Tibial nerve (tissue), 4 donors: ENCODE data around the gene TMIGD1. TPM values are rescaled to one million over a fixed set of nuclear protein-coding genes. Genes with fewer than 3 reads are reported as not detected.
"Not testable (repeated sequence)": the region's sequence is repeated elsewhere in the genome, so short reads cannot be mapped to it uniquely, and the experiment has no call there.

Experiments
- DNase-seq, 2 donors: peaks; one replicate each; pipeline ENCODE4 v3.0.0-alpha.2; 2019; ENCODE audit warnings: low spot score in 2 of 2
- H3K27ac ChIP-seq, 4 donors: fragments of 200-600 bp; sonication (generic) in 3 of 4; one replicate each; pipeline ENCODE4 v1.5.1; 2017 to 2019; ENCODE audit warnings: mild to moderate bottlenecking in 1 of 4
- H3K27me3 ChIP-seq, 2 donors: fragments of 200-600 bp; sonication (generic) in 1 of 2; one replicate each; pipeline versions ENCODE4 v1.5.1 to v1.6.0; 2017 to 2019
- H3K36me3 ChIP-seq, 3 donors: fragments of 200-600 bp; sonication (generic); one replicate each; pipeline ENCODE4 v1.5.1; 2018 to 2019
- H3K4me1 ChIP-seq, 4 donors: fragments of 200-600 bp; sonication (generic) in 3 of 4; one replicate each; pipeline ENCODE4 v1.5.1; 2017 to 2019
- H3K4me3 ChIP-seq, 4 donors: fragments of 200-600 bp; sonication (generic) in 3 of 4; one replicate each; pipeline ENCODE4 v1.5.1; 2017 to 2019; ENCODE audit warnings: mild to moderate bottlenecking in 1 of 4, moderate library complexity in 1 of 4
- H3K9me3 ChIP-seq, 4 donors: fragments of 200-600 bp; sonication (generic) in 3 of 4; one replicate each; pipeline ENCODE4 v1.5.1; 2017 to 2019
- EP300 ChIP-seq, 2 donors: sonication (generic); formaldehyde crosslinking; IDR thresholded peaks; one replicate each; pipeline ENCODE4 v1.6.1; 2017; ENCODE audit warnings: antibody characterized with exemption in 2 of 2, mild to moderate bottlenecking in 1 of 2
- POLR2A ChIP-seq, 2 donors: fragments of 450-650 bp; IDR thresholded peaks; one replicate each; pipeline ENCODE4 v1.6.1; 2017; ENCODE audit warnings: antibody characterized with exemption in 2 of 2, mild to moderate bottlenecking in 2 of 2, moderate library complexity in 2 of 2
- WGBS, 2 donors: methylation state at CpG; one replicate each; pipeline ENCODE4 v1.1.5; 2018; 5-methylcytosine and 5-hydroxymethylcytosine counted together
- total RNA-seq, 4 donors: library from RNA; depleted of rRNA; stranded (reverse); fragments of >200 nt; gene quantifications; one replicate each; pipeline ENCODE4 v1.1.0, GENCODE V29; 2016
- TF ChIP-seq, protein P1 (sequence below), 5 experiments: fragments of 200-600 bp in 3 of 5; fragments of 450-650 bp in 2 of 5; sonication (generic) in 3 of 5; IDR thresholded peaks; one replicate each; pipeline ENCODE4 v1.5.1; 2016 to 2019; ENCODE audit warnings: antibody characterized with exemption in 5 of 5, mild to moderate bottlenecking in 3 of 5, moderate library complexity in 2 of 5

TMIGD1 gene
- total RNA-seq, 4 donors from 2014 or later, result not detected

DNA sequence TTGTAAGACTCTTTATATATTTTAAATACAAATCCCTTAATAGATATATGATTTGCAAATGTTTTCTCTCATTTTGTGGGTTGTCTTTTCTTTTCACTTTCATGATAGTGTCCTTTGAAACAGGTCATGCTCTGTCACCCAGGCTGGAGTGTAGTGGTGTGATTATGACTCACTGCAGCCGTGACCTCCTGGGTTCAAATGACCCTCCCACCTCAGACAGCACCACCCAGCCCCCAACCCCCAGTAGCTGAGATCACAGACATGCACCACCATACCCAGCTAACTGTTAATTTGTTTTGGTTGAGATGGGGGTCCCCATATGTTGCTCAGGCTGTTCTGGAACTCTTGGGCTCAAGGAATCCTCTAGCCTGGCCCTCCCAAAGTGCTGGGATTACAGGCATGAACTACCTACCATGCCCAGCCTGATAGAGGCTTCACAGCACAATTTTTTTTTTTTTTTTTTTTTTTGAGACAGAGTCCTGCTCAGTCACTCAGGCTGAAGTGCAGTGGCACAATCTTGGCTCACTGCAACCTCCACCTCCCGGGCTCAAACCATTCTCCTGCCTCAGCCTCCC is 18.5 kb upstream of the TMIGD1 start:
- no peaks in the 10 kb centered on the region for H3K36me3 ChIP-seq
- no peaks in the 10 kb centered on the region for H3K9me3 ChIP-seq
- TF ChIP-seq EP300 (IDR thresholded peaks at IDR 0.05) (no peak), POLR2A (IDR thresholded peaks at IDR 0.05) (no peak)
- TF ChIP-seq, protein P1, sequence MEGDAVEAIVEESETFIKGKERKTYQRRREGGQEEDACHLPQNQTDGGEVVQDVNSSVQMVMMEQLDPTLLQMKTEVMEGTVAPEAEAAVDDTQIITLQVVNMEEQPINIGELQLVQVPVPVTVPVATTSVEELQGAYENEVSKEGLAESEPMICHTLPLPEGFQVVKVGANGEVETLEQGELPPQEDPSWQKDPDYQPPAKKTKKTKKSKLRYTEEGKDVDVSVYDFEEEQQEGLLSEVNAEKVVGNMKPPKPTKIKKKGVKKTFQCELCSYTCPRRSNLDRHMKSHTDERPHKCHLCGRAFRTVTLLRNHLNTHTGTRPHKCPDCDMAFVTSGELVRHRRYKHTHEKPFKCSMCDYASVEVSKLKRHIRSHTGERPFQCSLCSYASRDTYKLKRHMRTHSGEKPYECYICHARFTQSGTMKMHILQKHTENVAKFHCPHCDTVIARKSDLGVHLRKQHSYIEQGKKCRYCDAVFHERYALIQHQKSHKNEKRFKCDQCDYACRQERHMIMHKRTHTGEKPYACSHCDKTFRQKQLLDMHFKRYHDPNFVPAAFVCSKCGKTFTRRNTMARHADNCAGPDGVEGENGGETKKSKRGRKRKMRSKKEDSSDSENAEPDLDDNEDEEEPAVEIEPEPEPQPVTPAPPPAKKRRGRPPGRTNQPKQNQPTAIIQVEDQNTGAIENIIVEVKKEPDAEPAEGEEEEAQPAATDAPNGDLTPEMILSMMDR (IDR thresholded peaks at IDR 0.05), result no peak
- no peaks in the 10 kb centered on the region for H3K27me3 ChIP-seq
- no peak overlapping the region for H3K4me3 ChIP-seq
- H3K27ac ChIP-seq, result no peak overlapping the region
- DNase-seq, result no peak
- H3K4me1 ChIP-seq, result no peaks in the 10 kb centered on the region
- whole genome bisulfite sequencing, 2 donors, result 74 to 75% methylated on average over 2 of the region's 2 CpGs

DNA sequence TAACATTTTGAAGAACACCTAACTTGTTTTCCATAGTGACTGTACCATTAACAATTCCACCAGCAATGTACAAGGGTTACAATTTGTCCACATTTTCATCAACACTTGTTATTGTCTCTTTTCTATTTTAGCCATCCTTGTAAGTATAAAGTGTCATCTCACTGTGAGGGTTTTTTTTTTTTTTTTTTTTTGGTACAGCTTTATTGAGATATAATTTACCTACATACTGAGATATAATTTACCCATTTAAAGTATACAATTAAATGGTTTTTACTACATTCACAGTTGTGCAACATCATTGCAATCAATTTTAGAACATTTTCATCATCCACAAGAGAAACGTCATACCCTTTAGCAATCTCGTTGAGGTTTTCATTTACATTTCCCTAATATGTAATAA is 17.9 kb upstream of the TMIGD1 start:
- no peaks in the 10 kb centered on the region for H3K9me3 ChIP-seq
- no peak overlapping the region for H3K4me3 ChIP-seq
- TF ChIP-seq, protein P1 (IDR thresholded peaks at IDR 0.05), result no peak
- TF ChIP-seq POLR2A (IDR thresholded peaks at IDR 0.05), result no peak
- TF ChIP-seq EP300 (IDR thresholded peaks at IDR 0.05), result no peak
- no peaks in the 10 kb centered on the region for H3K36me3 ChIP-seq
- no peak overlapping the region for H3K27ac ChIP-seq
- no peak for DNase-seq
- 85 to 88% methylated on average over 2 of the region's 2 CpGs for WGBS, 2 donors
- no peaks in the 10 kb centered on the region for H3K27me3 ChIP-seq
- H3K4me1 ChIP-seq, result no peaks in the 10 kb centered on the region

DNA sequence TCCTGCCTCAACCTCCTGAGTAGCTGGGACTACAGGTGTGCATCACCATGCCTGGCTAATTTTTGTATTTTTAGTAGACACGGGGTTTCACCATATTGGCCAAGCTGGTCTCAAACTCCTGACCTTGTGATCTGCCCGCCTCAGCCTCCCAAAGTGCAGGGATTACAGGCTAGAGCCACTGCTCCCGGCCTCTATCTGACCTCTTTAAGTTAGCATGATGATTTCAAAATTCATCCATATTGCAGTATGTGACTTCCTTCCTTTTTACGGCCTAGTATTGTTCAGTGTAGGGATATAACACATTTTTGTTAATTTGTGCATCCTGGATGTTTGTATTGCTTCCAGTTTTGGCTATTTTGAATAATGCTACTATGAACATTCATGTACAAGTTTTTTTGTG is 17.4 kb upstream of the TMIGD1 start:
- H3K4me3 ChIP-seq, H3K4me1 ChIP-seq, DNase-seq, H3K27ac ChIP-seq, H3K27me3 ChIP-seq, H3K36me3 ChIP-seq, H3K9me3 ChIP-seq: not testable (repeated sequence)
- WGBS, 2 donors, result 82 to 87% methylated on average over 4 of the region's 4 CpGs

DNA sequence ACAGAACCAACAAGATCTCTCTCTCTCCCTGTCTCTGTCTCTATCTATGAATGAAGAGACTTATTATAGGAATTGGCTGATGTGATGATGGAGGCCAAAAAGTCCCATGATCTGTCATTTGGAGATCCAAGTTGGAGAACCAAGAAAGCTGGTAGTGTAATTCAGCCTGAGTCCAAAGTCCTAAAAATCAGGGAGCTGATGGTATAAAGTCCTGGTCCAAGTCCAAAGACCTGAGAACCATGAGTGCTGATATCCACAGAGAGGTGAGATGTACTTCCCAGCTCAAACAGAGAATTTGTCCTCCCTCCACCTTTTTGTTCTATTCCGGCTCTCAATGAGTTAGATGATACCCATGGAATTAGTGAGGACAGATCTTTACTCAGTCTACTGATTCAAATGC is 15.4 kb upstream of the TMIGD1 start:
- Histone ChIP-seq H3K27ac (no peak overlapping the region), H3K9me3 (no peaks in the 10 kb centered on the region), H3K36me3 (no peaks in the 10 kb centered on the region), H3K4me1 (peaks cover 0 to 8% (median 0%) of the 10 kb centered on the region in 4 donors), H3K4me3 (no peak overlapping the region), H3K27me3 (no peaks in the 10 kb centered on the region)
- 89 to 97% methylated on average over 1 of the region's 1 CpG for WGBS, 2 donors
- no peak for DNase-seq
- TF ChIP-seq POLR2A (IDR thresholded peaks at IDR 0.05) (no peak), EP300 (IDR thresholded peaks at IDR 0.05) (no peak)
- TF ChIP-seq, protein P1 (IDR thresholded peaks at IDR 0.05), result no peak

DNA sequence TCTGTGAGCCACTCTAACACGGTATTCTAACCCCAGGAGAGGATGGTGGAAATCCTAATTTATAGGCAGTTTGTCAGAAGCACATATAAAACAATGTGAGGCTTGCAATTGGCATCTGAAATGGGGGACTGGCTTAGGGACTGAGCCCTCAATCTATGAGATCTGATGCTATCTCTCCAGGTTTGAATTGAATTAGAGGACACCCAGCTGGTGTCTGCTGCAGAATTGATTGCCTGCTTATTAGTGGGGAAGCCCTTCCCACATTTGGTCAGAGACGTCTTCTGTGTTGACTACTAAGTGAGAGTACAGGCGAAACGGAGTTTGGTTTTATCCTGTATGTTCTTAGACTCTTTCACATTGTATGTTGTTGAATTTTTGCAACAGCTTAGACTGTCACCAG is 13.6 kb upstream of the TMIGD1 start:
- Histone ChIP-seq H3K4me1 (peaks cover 0 to 12% (median 0%) of the 10 kb centered on the region in 4 donors), H3K9me3 (no peaks in the 10 kb centered on the region), H3K4me3 (no peak overlapping the region), H3K27me3 (no peaks in the 10 kb centered on the region), H3K27ac (no peak overlapping the region), H3K36me3 (no peaks in the 10 kb centered on the region)
- TF ChIP-seq, protein P1 (IDR thresholded peaks at IDR 0.05), result no peak
- no peak for TF ChIP-seq EP300 (IDR thresholded peaks at IDR 0.05)
- TF ChIP-seq POLR2A (IDR thresholded peaks at IDR 0.05), result no peak
- WGBS, 2 donors, result 65 to 70% methylated on average over 4 of the region's 4 CpGs
- no peak for DNase-seq
